GM18909 (cell line): ENCODE results near the gene ALG9.

Experiments
- ATAC-seq: cut with Tn5 transposase; IDR thresholded peaks from one replicate; pipeline ENCODE4 v1.9.1; 2021; ENCODE audit warnings: mild to moderate bottlenecking; ENCODE audit not compliant: unreplicated experiment, poor library complexity

ALG9 gene

GRCh38 chr11:111737444-111738210, 133.8 kb downstream of the ALG9 start:
- ATAC-seq, result no peak

GRCh38 chr11:111736621-111737443, 134.5 kb downstream of the ALG9 start:
- no peak for ATAC-seq
